Pancreas (tissue), 10 donors: Measurements from ENCODE around the gene CPS1. TPM values are rescaled to one million over a fixed set of nuclear protein-coding genes. Genes with fewer than 3 reads are reported as not detected.

Source experiments
- ATAC-seq, 4 donors: fragments of 200-7000 bp; cut with Tn5 transposase; one replicate each; pipeline versions ENCODE4 v1.8.0 to v1.9.1; 2020; ENCODE audit warnings: mild to moderate bottlenecking in 4 of 4, moderate library complexity in 4 of 4
- DNase-seq, 6 donors: peaks; one replicate each; pipeline ENCODE4 v3.0.0-alpha.2; 2020
- FAIRE-seq: peaks from 2 replicates; lab custom pipeline; 2012; peaks lifted over from hg19 to GRCh38; lab: Jason Lieb, UNC
- H3K27ac ChIP-seq, 4 donors: fragments of 200-600 bp; sonication (generic); 1 replicate in 3 of 4; 2 replicates in 1 of 4; pipeline versions ENCODE4 v1.5.0 to v1.8.0; 2020
- H3K27me3 ChIP-seq, 4 donors: fragments of 200-600 bp; one replicate each; pipeline ENCODE4 v1.8.0; 2021
- H3K36me3 ChIP-seq, 3 donors: fragments of 200-600 bp; sonication (generic) in 1 of 3; one replicate each; pipeline versions ENCODE4 v1.5.0 to v1.8.0; 2020 to 2021
- H3K4me1 ChIP-seq, 3 donors: fragments of 200-600 bp; one replicate each; pipeline ENCODE4 v1.8.0; 2021
- H3K4me3 ChIP-seq, 4 donors: fragments of 200-600 bp; sonication (generic) in 2 of 4; one replicate each; pipeline versions ENCODE4 v1.5.0 to v1.8.0; 2020 to 2021
- H3K9me3 ChIP-seq, 4 donors: fragments of 200-600 bp; one replicate each; pipeline ENCODE4 v1.8.0; 2021
- WGBS, 2 donors: extraction: QIAGEN DNeasy Blood & Tissue Kit; methylation state at CpG; one replicate each; pipeline ENCODE4 v1.1.7; 2013; 5-methylcytosine and 5-hydroxymethylcytosine counted together
- intact Hi-C, 3 donors: fragments of 100-400 bp; cut with DNase I; formaldehyde crosslinking; loops; one replicate each; pipeline versions ENCODE4 v1.11.1 to v1.14.2; 2022
- polyA plus RNA-seq, 2 donors: library from polyadenylated mRNA; stranded (reverse); fragments of 200-250 nt; gene quantifications; one replicate each; pipeline ENCODE4 v1.2.3, GENCODE V29; 2013
- total RNA-seq, 6 donors: library from RNA; stranded (reverse); fragmentation: NEBNext Ultra II Directional in 4 of 6; extraction: Animal tissue kit (Norgen Biotek cat#: 25700) in 4 of 6; gene quantifications; one replicate each; pipeline versions ENCODE4 v1.2.1 to v1.2.4, GENCODE V29; 2021 to 2023
- TF ChIP-seq, protein P1 (sequence below), 4 donors: fragments of 200-600 bp; sonication (generic) in 3 of 4; IDR thresholded peaks; one replicate each; pipeline versions ENCODE4 v1.5.0 to v1.8.0; 2021; ENCODE audit warnings: antibody characterized with exemption in 4 of 4
- donor health status: healthy with polysubstance abuse.
- donor health status: DM: no; HTN: no; CAD: no; lungs with moderate emphysema.
- donor health status: DM: no; HTN: no; CAD: no.
- donor health status: control.
- donor health status: control.
- donor health status: Bipolar disorder and iron deficiency.
- donor health status: DM: yes; HTN: yes; CAD: no.
- donor health status: DM: no; HTN: no; CAD: no.
- donor health status: DM: no; HTN: no; CAD: no.
- donor health status: DM: yes; HTN: yes; CAD: no.

The CPS1 gene
- total and polyA plus RNA-seq, 8 donors: 0.23 to 2.0 (median 1.1) TPM

GRCh38 chr2:210586381-210586780 is 30.0 kb downstream of the CPS1 start:
- Histone ChIP-seq H3K4me1 (no peaks in the 10 kb centered on the region), H3K27me3 (no peaks in the 10 kb centered on the region), H3K9me3 (no peaks in the 10 kb centered on the region), H3K4me3 (no peak overlapping the region), H3K36me3 (no peaks in the 10 kb centered on the region), H3K27ac (no peak overlapping the region)
- TF ChIP-seq, protein P1, sequence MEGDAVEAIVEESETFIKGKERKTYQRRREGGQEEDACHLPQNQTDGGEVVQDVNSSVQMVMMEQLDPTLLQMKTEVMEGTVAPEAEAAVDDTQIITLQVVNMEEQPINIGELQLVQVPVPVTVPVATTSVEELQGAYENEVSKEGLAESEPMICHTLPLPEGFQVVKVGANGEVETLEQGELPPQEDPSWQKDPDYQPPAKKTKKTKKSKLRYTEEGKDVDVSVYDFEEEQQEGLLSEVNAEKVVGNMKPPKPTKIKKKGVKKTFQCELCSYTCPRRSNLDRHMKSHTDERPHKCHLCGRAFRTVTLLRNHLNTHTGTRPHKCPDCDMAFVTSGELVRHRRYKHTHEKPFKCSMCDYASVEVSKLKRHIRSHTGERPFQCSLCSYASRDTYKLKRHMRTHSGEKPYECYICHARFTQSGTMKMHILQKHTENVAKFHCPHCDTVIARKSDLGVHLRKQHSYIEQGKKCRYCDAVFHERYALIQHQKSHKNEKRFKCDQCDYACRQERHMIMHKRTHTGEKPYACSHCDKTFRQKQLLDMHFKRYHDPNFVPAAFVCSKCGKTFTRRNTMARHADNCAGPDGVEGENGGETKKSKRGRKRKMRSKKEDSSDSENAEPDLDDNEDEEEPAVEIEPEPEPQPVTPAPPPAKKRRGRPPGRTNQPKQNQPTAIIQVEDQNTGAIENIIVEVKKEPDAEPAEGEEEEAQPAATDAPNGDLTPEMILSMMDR (IDR thresholded peaks at IDR 0.05): no peak
- DNase-seq (no peak), ATAC-seq (no peak), FAIRE-seq (no peak)
- intact Hi-C loops: no loop called here

DNA sequence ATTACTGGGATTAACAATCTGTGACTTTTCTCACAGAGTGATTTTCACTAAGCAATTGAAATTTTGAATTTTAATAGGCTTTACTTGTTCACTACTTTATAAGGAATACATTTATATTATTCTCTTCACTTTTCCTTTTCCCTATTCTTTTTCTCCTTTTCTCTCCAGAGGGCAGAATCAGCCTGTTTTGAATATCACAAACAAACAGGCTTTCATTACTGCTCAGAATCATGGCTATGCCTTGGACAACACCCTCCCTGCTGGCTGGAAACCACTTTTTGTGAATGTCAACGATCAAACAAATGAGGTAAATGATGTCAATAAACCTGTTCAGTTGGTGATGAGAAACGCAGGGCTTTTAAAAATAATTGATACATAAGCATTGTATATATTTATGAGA is 35.3 kb downstream of the CPS1 start:
- TF ChIP-seq, protein P1 (IDR thresholded peaks at IDR 0.05): no peak
- no peak for FAIRE-seq
- 21 to 22% methylated on average over 2 of the region's 2 CpGs for WGBS, 2 donors
- ATAC-seq: no peak
- Histone ChIP-seq H3K4me3 (no peak overlapping the region), H3K4me1 (no peaks in the 10 kb centered on the region), H3K27ac (no peak overlapping the region), H3K9me3 (no peaks in the 10 kb centered on the region), H3K36me3 (no peaks in the 10 kb centered on the region), H3K27me3 (no peaks in the 10 kb centered on the region)
- intact Hi-C loops: no loop called here
- no peak for DNase-seq

DNA sequence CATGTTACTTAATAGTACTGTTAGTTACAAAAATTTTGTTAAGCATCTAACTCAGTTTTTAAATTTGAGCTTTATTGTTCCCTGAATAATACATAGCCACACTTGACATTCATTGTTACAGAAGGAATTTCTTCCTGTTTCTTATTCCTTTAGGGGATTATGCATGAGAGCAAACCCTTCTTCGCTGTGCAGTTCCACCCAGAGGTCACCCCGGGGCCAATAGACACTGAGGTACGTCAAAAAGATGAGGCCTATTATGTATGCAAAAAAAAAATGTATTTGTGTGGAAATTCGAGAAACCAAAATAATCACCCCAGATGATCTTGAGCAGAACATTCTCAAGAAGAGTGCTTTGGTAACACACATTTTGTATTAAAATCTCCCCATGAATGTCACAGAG is 36.3 kb downstream of the CPS1 start:
- no peaks in the 10 kb centered on the region for H3K4me1 ChIP-seq
- no peak for FAIRE-seq
- intact Hi-C loops: no loop called here
- no peak overlapping the region for H3K27ac ChIP-seq
- ATAC-seq: no peak
- no peaks in the 10 kb centered on the region for H3K36me3 ChIP-seq
- H3K9me3 ChIP-seq: no peaks in the 10 kb centered on the region
- no peak overlapping the region for H3K4me3 ChIP-seq
- no peak for DNase-seq
- TF ChIP-seq, protein P1 (IDR thresholded peaks at IDR 0.05): no peak
- 79 to 85% methylated on average over 4 of the region's 4 CpGs for WGBS, 2 donors
- H3K27me3 ChIP-seq: no peaks in the 10 kb centered on the region

DNA sequence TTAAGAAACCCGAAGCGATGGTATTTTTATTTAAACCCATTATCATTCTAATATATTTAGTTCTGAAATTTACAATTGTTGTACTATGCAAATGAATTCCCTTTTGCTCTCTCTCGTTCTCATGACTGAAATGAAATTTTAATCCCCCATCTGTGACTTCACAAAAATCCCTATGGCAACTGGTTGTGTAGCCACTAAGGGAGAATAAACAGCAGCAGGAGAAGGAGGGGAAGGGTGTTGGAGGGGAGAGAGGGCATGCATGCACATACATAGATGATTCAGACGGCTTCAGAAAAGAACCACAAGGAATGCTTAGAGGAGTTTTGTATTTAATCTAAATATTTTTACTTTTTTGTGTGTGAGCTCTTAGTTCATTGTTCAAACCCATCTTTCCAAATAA is 36.8 kb downstream of the CPS1 start:
- ATAC-seq (no peak), DNase-seq (no peak), FAIRE-seq (no peak)
- intact Hi-C loops: no loop called here
- Histone ChIP-seq H3K27ac (no peak overlapping the region), H3K36me3 (no peaks in the 10 kb centered on the region), H3K4me1 (no peaks in the 10 kb centered on the region), H3K4me3 (no peak overlapping the region), H3K27me3 (no peaks in the 10 kb centered on the region), H3K9me3 (no peaks in the 10 kb centered on the region)
- TF ChIP-seq, protein P1 (IDR thresholded peaks at IDR 0.05): no peak
- WGBS, 2 donors: 88 to 90% methylated on average over 4 of the region's 4 CpGs

- Histone ChIP-seq H3K4me1 (no peaks in the 10 kb centered on the region), H3K36me3 (no peaks in the 10 kb centered on the region), H3K27ac (no peak overlapping the region), H3K9me3 (no peaks in the 10 kb centered on the region), H3K4me3 (no peak overlapping the region), H3K27me3 (no peaks in the 10 kb centered on the region)
- intact Hi-C loops: no loop called here
- WGBS, 2 donors: 85 to 90% methylated on average over 3 of the region's 3 CpGs
- FAIRE-seq (no peak), ATAC-seq (no peak), DNase-seq (no peak)
- TF ChIP-seq, protein P1 (IDR thresholded peaks at IDR 0.05): no peak
These were observed 41.8 kb downstream of the CPS1 start for GRCh38 chr2:210598219-210598618.
